Measurements from ENCODE around the gene DPM1.

Gene DPM1

DNA sequence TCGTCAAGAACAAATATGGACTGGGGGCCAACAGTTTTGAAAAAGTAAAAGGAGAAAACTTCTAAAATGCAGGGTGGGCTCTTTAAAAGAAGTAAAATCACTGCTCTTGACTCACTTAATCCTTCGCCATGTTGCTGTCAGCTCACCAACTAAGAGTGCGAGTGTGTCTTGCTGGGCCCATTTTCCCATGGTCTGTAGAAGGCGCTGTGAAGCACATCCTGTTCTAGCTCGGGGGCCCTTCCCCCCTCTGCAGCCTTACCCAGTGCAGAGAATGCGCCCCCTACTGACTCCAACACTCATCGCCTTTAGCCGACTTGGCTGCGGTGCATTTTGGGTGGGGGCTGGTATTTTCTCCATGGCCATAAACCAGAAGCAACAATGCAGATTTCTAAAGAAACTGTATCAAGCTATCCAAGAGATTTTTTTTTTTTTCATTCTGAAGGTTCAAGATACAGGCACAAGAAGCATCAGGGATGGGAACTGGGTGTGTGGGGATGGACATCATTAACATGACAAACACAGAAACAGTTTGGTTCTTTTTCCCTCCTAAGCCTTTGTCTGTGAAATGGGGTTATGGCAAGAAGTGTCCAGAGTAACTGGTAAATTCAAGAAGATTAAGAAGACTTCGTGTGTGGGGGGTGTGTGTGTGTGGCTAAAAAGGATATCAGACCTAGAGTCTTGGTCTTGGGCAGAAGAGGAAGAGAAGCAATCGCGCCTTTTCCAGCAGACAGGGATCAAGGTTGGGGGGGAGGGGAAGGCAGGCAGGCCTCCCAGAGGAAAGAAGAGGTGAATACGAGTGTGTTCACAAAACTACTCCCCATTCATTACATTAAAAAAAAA lies 28.8 kb downstream of the DPM1 start:
- FAIRE-seq = no peak

GRCh38 chr20:50928469-50928868 lies 29.9 kb downstream of the DPM1 start:
- FAIRE-seq = no peak

DNA sequence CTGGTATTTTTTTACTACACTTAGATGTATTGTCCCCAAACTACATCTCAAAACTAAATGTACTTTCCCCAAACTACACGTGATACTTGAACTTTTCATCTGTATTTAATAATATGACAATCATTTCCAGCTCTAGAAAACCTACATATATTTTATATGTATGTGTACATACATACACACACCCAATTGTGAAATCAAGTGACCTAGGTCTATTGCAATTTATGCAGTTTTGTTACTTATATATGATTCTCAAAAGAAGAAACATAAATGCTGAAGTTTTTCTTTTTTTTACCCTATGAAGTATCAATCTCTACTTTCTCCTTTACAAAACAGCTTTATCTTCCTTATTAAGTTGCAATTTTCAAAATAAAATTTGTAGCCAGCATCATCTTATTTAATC lies 31.8 kb downstream of the DPM1 start:
- no peak for FAIRE-seq

GRCh38 chr20:50924261-50924920 lies 33.9 kb downstream of the DPM1 start:
- FAIRE-seq = no peak

DNA sequence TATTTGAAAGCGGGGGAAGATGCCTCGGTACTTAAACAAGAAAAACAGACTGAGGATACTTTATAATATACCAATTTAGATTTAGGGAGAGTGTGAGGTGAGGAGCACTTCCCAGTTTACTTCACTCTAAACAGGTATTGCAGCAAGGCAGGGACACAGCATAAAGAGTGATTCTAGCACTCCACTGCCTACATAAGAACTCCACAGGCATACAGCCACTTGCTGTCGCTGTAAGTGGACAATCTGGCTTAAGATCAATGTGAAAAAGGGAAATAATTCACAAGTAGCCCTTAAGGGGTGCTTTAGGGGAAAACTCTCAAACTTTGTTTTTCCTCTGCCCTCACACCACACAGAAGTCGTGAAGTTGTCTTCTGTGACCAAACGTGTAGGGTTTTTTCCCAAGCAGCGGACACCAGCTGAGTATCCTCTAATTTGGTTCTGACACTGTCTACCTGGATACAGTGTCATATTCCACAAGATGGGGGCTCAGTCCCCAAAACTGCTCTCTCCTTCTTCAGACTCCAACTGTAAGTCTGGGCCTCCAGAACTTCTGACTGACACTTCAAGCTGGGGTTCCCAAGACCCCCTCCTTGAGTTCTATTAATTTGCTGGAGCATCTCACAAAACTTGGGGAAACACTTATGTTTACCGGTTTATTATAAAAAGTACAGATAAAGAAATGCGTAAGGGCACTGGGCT lies 36.4 kb downstream of the DPM1 start:
- FAIRE-seq = no peak

- FAIRE-seq = no peak
Observed at GRCh38 chr20:50920997-50921396, 37.3 kb downstream of the DPM1 start.

- FAIRE-seq = no peak
Observed at GRCh38 chr20:50919567-50919966, 38.8 kb downstream of the DPM1 start.

DNA sequence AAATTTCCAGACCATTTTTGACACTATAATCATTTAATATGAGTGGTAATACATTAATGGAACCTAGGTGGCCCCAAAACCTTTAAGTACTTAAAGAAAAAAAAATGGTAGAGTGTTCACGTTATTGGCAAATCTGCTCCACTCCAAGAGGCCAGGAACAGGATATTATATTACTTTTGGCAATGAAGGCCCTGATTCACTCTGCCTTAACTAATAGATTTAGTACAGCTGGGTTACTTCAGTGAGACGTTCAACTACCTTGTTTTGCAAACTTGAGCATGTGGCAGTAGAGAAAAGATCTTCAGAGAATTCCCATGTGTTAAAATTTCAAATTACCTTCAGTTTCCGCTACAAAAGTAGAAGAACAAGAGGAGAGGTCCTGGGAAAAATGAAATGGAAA lies 39.9 kb downstream of the DPM1 start:
- no peak for FAIRE-seq

GRCh38 chr20:50916934-50917333 lies 41.4 kb downstream of the DPM1 start:
- no peak for FAIRE-seq

GRCh38 chr20:50916257-50916656 lies 42.1 kb downstream of the DPM1 start:
- FAIRE-seq = no peak

DNA sequence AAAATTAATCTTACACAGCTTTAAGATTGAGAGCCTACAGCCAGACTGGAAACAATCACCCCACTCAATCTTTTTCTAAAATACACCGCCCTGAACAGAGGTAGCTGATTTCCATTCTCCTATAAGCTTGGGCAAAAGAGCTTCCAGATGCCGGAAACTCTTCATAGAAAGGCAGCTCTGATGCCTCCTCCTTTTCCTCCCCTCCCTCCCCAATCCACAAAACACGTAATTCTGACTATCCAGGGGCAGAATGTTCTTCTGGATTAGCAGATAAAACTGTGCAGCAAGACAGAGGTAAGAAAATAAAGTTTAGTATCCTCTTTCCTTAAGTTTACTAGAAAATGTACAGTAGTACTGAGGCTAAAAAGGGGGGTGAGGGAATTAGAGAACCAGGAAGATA lies 42.9 kb downstream of the DPM1 start:
- no peak for FAIRE-seq

DNA sequence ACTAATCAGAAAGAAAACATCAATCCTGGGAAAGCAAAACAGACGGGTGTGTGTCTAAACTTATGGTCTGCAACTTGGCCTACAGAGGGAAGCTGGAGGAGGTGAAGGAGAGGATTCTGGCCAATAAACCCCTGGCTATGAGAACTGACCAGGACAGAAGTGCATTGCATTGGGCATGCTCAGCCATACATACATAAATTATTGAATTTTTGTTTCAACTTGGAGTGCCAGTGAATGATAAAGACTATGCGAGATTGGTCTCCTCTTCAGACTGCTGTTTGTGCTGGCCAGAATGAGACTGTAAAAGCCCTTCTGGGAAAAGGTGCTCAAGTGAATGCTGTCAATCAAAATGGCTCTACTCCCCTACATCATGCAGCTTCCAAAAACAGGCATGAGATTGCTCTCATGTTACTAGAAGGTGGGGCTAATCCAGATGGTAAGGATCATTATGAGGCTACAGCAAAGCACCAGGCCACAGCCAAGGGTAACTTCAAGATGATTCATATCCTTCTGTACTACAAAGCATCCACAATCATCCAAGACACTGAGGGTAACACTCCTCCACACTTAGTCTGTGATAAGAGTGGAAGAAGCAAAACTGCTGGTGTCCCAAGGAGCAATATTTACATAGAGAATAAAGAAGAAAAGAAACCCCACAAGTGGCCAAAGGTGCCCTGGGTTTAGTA lies 44.5 kb downstream of the DPM1 start:
- FAIRE-seq = no peak

- no peak for FAIRE-seq
Observed at GRCh38 chr20:50911716-50912115, 46.6 kb downstream of the DPM1 start.

DNA sequence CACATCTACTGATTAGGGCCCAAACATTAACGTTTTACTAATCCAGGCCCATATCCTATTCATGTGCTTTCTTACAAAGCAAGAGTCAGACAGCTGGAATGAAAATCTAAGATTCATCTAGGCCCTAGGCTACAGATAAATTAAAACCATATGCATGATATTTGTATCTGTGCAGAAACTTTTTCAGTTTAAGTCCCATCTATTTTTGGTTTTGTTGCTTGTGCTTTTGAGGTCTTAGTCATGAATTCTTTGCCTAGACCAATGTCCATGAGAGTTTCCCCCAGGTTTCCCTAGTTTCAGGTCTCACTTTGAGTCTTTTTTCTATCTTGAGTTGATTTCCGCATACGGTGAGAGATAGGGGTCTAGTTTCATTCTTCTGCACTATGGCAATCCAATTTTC lies 47.3 kb downstream of the DPM1 start:
- no peak for FAIRE-seq

GRCh38 chr20:50909413-50909812 lies 48.9 kb downstream of the DPM1 start:
- no peak for FAIRE-seq

- no peak for FAIRE-seq
Observed at GRCh38 chr20:50904067-50904570, 54.2 kb downstream of the DPM1 start.

DNA sequence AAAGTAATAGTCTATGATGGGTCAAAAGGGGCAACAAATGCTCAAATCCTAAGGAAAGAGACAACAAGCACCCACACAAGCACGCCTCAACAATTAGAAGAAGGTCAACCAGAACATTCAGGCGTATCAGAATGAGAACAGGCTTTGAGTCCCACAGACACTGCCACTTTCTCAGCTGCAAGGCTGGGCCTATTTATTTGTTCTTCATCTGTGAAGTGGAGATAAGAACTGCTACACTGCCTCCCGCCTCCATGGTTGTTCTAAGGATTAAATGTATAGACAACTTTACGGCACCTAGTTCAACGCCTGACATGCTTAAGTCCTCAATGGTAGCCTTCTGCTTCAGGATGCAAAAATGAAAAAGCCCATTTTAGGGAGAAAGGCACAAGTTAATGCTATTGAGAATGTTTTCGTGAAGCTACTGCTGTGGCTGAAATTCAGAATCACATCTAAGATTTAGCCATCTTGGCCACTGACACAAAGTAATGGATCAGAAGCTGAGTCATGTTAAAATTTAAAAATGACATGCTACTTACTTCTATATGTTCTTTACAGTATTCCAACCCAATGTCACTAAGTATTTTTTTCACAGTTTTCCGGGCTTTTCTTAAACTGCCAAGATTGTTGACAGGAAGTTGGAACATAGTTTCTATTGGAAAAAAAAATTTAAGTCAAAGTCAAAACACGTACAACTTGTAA lies 54.8 kb downstream of the DPM1 start:
- FAIRE-seq = no peak

- no peak for FAIRE-seq
Observed at GRCh38 chr20:50901301-50901700, 57.0 kb downstream of the DPM1 start.

DNA sequence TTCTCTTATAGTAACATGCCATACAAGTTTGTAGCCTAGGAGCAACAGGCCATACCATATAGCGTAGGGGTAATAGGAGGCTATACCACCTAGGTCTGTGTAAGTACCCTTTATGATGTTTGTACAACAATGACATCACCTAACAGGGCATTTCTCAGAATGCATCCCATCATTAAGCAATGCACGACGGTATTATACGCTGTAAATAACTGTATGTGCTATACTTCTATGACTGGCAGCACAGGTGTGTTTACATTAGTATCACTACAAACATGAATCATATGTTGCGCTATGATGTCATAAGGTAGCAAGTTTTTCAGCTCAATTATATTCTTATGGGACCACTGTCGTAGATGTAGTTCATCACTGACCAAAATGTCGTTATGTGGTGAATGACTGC lies 58.1 kb downstream of the DPM1 start:
- no peak for FAIRE-seq

DNA sequence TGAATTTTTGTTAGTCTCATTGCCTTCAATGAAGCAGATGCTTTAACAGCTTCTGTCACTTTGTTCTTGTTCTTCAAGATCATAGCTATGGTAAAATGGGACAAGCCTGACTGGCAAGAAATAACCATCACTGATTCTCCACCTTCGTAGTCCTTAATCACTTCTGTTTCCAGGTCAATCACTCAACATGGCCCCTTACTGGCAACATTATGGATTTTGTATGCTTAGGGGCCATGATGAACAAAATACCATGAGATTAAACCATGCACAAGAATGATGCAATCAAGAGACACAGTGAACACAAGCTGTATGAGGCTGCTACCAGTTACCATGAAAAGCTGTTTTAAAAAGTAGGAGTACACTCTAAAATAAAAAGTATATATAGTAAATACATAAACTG lies 59.9 kb downstream of the DPM1 start:
- no peak for FAIRE-seq

DNA sequence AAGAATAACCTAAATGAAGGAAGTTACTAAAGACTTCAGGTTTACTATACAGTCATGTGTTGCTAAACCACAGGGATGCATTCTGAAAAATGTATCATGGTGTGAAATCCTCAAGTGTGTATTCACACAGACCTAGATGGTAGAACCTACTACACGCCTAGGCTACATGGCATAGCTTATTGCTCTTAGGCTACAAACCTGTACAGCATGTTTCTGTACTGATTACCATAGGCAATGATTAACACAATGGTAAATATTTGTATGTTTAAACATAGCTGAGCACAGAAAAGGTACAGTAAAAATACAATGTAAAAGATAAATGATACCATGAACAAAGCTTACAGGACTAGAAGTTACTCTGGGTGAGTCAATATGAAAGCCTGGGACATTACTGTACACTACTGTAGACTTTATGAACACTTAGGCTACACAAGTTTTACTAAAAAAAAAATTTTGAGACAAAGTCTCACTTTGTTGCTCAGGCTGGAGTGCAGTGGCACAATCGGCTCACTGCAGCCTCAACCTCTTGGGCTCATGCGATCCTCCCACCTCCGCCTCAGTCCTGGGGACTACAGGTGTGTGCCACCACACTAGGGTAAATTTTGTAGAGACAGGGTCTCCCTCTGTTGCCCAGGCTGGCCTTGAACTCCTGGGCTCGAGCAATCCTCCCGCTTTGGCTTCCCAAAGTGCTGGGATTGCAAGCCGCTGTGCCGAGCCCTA lies 63.1 kb downstream of the DPM1 start:
- no peak for FAIRE-seq

DNA sequence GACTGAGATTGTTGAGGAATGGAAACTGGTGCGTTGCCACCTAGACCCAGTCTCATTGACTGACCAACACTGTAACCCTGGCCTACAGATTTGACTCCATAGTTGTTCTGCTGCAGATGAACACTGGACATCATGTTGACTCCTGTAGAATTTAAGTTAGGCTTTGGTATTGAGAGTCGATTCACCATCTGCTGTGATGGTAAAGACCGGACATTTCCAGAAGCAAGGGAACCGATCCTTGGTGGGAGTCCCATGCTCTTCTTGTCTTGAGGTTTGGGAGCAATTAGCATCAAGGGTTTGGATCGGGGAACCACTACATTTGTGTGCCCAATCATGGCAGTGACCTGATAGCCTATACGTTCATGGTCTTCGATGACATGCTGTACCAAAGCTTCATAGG lies 64.7 kb downstream of the DPM1 start:
- FAIRE-seq = no peak

All from islet of Langerhans (tissue), 1 donor.